ENCODE measurements around the gene MYO1D.
A peak's percentile ranks its signal among the peaks of the same experiment; 100 is the strongest.
"Not testable (repeated sequence)": the region's sequence is repeated elsewhere in the genome, so short reads cannot be mapped to it uniquely, and the experiment has no call there.

MYO1D gene

GRCh38 chr17:32876417-32877163 lies at the start of gene MYO1D:
Gene MYO1D (minus strand): TSS chr17:32877124. CDS start chr17:32876872, 252 bp downstream.
- peak; percentile 12 to 65 (median 42) for DNase-seq (ENCODE audit: low read depth in 4 of 4, low spot score in 1 of 4)

GRCh38 chr17:32926183-32926582 lies 49.3 kb upstream of the MYO1D start:
- no peak for DNase-seq (ENCODE audit: low read depth in 4 of 4, low spot score in 1 of 4)

GRCh38 chr17:32923905-32924304 lies 47.0 kb upstream of the MYO1D start:
- not testable (repeated sequence) for DNase-seq (ENCODE audit: low read depth in 4 of 4, low spot score in 1 of 4)

GRCh38 chr17:32921017-32921416 lies 44.1 kb upstream of the MYO1D start:
- no peak for DNase-seq (ENCODE audit: low read depth in 4 of 4, low spot score in 1 of 4)

- DNase-seq (ENCODE audit: low read depth in 4 of 4, low spot score in 1 of 4): no peak
Observed at GRCh38 chr17:32920293-32920692, 43.4 kb upstream of the MYO1D start.

- not testable (repeated sequence) for DNase-seq (ENCODE audit: low read depth in 4 of 4, low spot score in 1 of 4)
Observed at GRCh38 chr17:32919876-32920275, 43.0 kb upstream of the MYO1D start.

- no peak for DNase-seq (ENCODE audit: low read depth in 4 of 4, low spot score in 1 of 4)
Observed at GRCh38 chr17:32917842-32918241, 40.9 kb upstream of the MYO1D start.

- DNase-seq (ENCODE audit: low read depth in 4 of 4, low spot score in 1 of 4): no peak
Observed at GRCh38 chr17:32917081-32917480, 40.2 kb upstream of the MYO1D start.

GRCh38 chr17:32916134-32916533 lies 39.2 kb upstream of the MYO1D start:
- no peak for DNase-seq (ENCODE audit: low read depth in 4 of 4, low spot score in 1 of 4)

GRCh38 chr17:32915245-32915644 lies 38.3 kb upstream of the MYO1D start:
- no peak for DNase-seq (ENCODE audit: low read depth in 4 of 4, low spot score in 1 of 4)

- no peak for DNase-seq (ENCODE audit: low read depth in 4 of 4, low spot score in 1 of 4)
Observed at GRCh38 chr17:32914181-32914580, 37.3 kb upstream of the MYO1D start.

GRCh38 chr17:32913593-32913992 lies 36.7 kb upstream of the MYO1D start:
- DNase-seq (ENCODE audit: low read depth in 4 of 4, low spot score in 1 of 4): no peak

- no peak for DNase-seq (ENCODE audit: low read depth in 4 of 4, low spot score in 1 of 4)
Observed at GRCh38 chr17:32912218-32912897, 35.4 kb upstream of the MYO1D start.

GRCh38 chr17:32910769-32911168 lies 33.8 kb upstream of the MYO1D start:
- no peak for DNase-seq (ENCODE audit: low read depth in 4 of 4, low spot score in 1 of 4)

GRCh38 chr17:32909787-32910369 lies 33.0 kb upstream of the MYO1D start:
- DNase-seq (ENCODE audit: low read depth in 4 of 4, low spot score in 1 of 4): peak in 3 of 4 experiments; percentile 7 to 44 (median 22)

GRCh38 chr17:32907583-32907982 lies 30.7 kb upstream of the MYO1D start:
- no peak for DNase-seq (ENCODE audit: low read depth in 4 of 4, low spot score in 1 of 4)

- no peak for DNase-seq (ENCODE audit: low read depth in 4 of 4, low spot score in 1 of 4)
Observed at GRCh38 chr17:32904891-32905290, 28.0 kb upstream of the MYO1D start.

GRCh38 chr17:32903774-32904673 lies 27.1 kb upstream of the MYO1D start:
- no peak for DNase-seq (ENCODE audit: low read depth in 4 of 4, low spot score in 1 of 4)

GRCh38 chr17:32901743-32902142 lies 24.8 kb upstream of the MYO1D start:
- no peak for DNase-seq (ENCODE audit: low read depth in 4 of 4, low spot score in 1 of 4)

- DNase-seq (ENCODE audit: low read depth in 4 of 4, low spot score in 1 of 4): no peak
Observed at GRCh38 chr17:32899236-32900013, 22.5 kb upstream of the MYO1D start.
